ENCODE results near the gene JADE3.

DNA sequence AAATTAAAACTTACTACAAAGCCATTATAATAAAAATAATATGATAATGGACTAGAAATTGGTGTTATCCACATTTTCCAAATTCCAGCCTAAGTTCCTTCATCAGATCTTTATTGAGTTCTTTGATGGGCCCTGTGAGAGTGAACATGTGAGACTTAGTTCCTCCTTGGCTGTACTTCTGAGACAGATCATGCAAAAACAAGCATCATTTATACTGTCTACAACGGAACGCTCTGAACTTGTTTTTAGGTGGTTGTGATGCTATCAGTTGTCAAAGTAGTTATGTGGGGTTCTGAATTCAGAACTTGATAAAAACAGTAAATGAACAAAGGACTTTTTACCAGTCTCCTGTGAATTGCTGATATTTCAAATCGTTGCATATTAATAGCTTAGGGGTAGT lies 48.9 kb downstream of the JADE3 start:
- no peak for TF ChIP-seq EZH2 (IDR thresholded peaks at IDR 0.05; ENCODE audit: insufficient read depth, poor library complexity, severe bottlenecking)
- TF ChIP-seq EZH2phosphoT487 (IDR thresholded peaks at IDR 0.05; ENCODE audit: insufficient read depth, low read depth) = no peak

All from GM23248 (cell line).